Naive B cell (primary cell): ENCODE results near the gene GAST. TPM values are rescaled to one million over a fixed set of nuclear protein-coding genes. Genes with fewer than 3 reads are reported as not detected.

ENCODE experiments used
- ATAC-seq, 2 donors: fragments of 150-1000 bp; cut with Tn5 transposase; 2 replicates each; pipeline ENCODE4 v1.10.0; 2021; ENCODE audit warnings: low read depth in 2 of 2, mild to moderate bottlenecking in 2 of 2, moderate library complexity in 2 of 2
- DNase-seq: peaks from one replicate; pipeline ENCODE4 v3.0.0; 2022
- H3K27ac Mint-ChIP-seq, 6 donors: one replicate each; pipeline ENCODE4 v1.8.0; 2020 to 2022; ENCODE audit warnings: mild to moderate bottlenecking in 6 of 6, mixed read lengths in 6 of 6, moderate library complexity in 5 of 6, inconsistent platforms in 2 of 6
- H3K27me3 Mint-ChIP-seq, 3 donors: one replicate each; pipeline ENCODE4 v1.8.0; 2021 to 2022; ENCODE audit warnings: mixed read lengths in 3 of 3, mild to moderate bottlenecking in 1 of 3
- H3K36me3 Mint-ChIP-seq, 2 donors: one replicate each; pipeline ENCODE4 v1.8.0; 2020 to 2022; ENCODE audit warnings: mixed read lengths in 2 of 2, inconsistent platforms in 1 of 2, mild to moderate bottlenecking in 1 of 2
- H3K4me1 Mint-ChIP-seq, 3 donors: one replicate each; pipeline ENCODE4 v1.8.0; 2020 to 2022; ENCODE audit warnings: mixed read lengths in 3 of 3, inconsistent platforms in 1 of 3, mild to moderate bottlenecking in 1 of 3, moderate library complexity in 1 of 3
- H3K4me3 Mint-ChIP-seq, 8 donors: one replicate each; pipeline ENCODE4 v1.8.0; 2020 to 2022; ENCODE audit warnings: mild to moderate bottlenecking in 8 of 8, mixed read lengths in 8 of 8, moderate library complexity in 8 of 8, inconsistent platforms in 2 of 8
- H3K9me3 Mint-ChIP-seq, 7 donors: one replicate each; pipeline ENCODE4 v1.8.0; 2020 to 2022; ENCODE audit warnings: mixed read lengths in 7 of 7, mild to moderate bottlenecking in 5 of 7, inconsistent platforms in 2 of 7, moderate library complexity in 1 of 7
- polyA plus RNA-seq, 6 donors: library from polyadenylated mRNA; unstranded; fragments of 300-500 nt; fragmentation: Illumina TruSeq; gene quantifications; one replicate each; pipeline ENCODE4 v1.2.3, GENCODE V29; 2021; ENCODE audit warnings: low read depth in 6 of 6

GAST gene
- polyA plus RNA-seq, 6 donors from 2014 or later, result not detected

GRCh38 chr17:41733348-41734138 is 21.4 kb downstream of the GAST start:
- H3K4me3 Mint-ChIP-seq, result peak overlapping the region in 6 of 8 donors; percentile 56 to 85 (median 65)
- peaks cover 14 to 23% (median 16%) of the 10 kb centered on the region in 3 donors for H3K4me1 Mint-ChIP-seq
- ATAC-seq, result no peak
- peaks cover 42 to 81% (median 70%) of the 10 kb centered on the region in 3 donors for H3K27me3 Mint-ChIP-seq
- no peaks in the 10 kb centered on the region for H3K36me3 Mint-ChIP-seq
- H3K9me3 Mint-ChIP-seq, result no peaks in the 10 kb centered on the region
- peak overlapping the region in 1 of 6 donors; percentile 14 for H3K27ac Mint-ChIP-seq
- no peak for DNase-seq

DNA sequence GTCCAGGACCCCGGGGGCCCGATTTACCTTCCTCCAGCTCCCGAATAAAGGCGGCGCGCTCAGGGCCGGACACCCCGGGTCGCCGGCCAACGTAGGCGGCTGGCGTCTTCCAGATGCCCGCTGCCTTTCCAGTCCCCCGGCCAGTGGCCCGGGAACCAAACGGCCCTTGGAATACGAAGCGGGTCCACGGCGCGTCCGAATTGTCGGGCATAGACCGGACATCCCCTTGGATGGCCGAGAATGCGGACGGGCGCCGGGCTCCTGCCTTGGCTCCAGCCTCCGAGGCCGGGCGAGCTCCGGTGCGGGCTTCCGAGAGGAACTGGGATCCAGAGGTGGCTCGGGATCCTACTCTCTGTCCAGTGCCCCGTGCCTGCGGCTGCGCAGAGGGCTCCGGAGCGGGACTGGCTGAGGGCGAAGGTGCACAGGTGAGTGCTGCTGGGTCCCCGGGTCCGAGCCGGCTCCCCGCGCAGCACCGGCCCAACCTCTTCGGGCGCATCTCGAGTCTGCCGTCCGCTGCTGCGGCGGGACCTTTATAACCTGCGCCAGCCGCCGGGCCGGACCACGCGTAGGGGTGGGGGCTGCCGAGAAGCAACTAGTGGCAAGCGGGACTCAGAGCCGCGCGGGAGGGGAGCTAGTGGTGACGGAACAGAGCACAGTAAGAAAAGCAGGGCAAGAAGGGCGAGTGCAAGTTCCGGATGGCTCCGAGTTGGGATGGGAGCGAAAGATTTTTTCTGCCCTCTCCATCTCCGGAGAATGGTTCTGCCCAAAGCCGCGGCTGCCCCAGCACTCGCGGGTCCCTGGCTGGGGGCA is 22.2 kb downstream of the GAST start, which contains the start of gene HAP1:
HAP1 (minus strand) TSS at position 505 of the 810 bp plus-strand sequence; CDS start at position 496, 9 bp downstream.
- ATAC-seq, result peak in 1 of 2 donors; percentile 19
- H3K27ac Mint-ChIP-seq, result peak within 1 kb of the TSS in 2 of 6 donors; percentile 14 to 63
- peak within 1 kb of the TSS; percentile 29 to 91 (median 65) for H3K4me3 Mint-ChIP-seq
- H3K4me1 Mint-ChIP-seq, result peaks cover 14 to 23% (median 16%) of the 10 kb centered on the region in 3 donors
- H3K36me3 Mint-ChIP-seq, result no peaks in the 10 kb centered on the region
- peaks cover 40 to 80% (median 70%) of the 10 kb centered on the region in 3 donors for H3K27me3 Mint-ChIP-seq
- H3K9me3 Mint-ChIP-seq, result no peaks in the 10 kb centered on the region
- DNase-seq, result no peak

- DNase-seq (no peak), ATAC-seq (peak in 1 of 2 donors; percentile 11)
- Mint-ChIP-seq H3K27me3 (peaks cover 40 to 80% (median 68%) of the 10 kb centered on the region in 3 donors), H3K9me3 (no peaks in the 10 kb centered on the region), H3K4me1 (peaks cover 14 to 23% (median 16%) of the 10 kb centered on the region in 3 donors), H3K27ac (peak overlapping the region in 1 of 6 donors; percentile 63), H3K4me3 (peak overlapping the region in 6 of 8 donors; percentile 48 to 91 (median 64)), H3K36me3 (no peaks in the 10 kb centered on the region)
These were observed 22.8 kb downstream of the GAST start for GRCh38 chr17:41734949-41735313.

GRCh38 chr17:41735744-41736143 is 23.6 kb downstream of the GAST start:
- Mint-ChIP-seq H3K27ac (peak overlapping the region in 2 of 6 donors; percentile 5 to 18), H3K9me3 (no peaks in the 10 kb centered on the region), H3K27me3 (peaks cover 37 to 72% (median 63%) of the 10 kb centered on the region in 3 donors), H3K4me1 (peaks cover 14 to 23% (median 16%) of the 10 kb centered on the region in 3 donors), H3K4me3 (peak overlapping the region in 4 of 8 donors; percentile 3 to 42 (median 27)), H3K36me3 (no peaks in the 10 kb centered on the region)
- DNase-seq (no peak), ATAC-seq (no peak)

GRCh38 chr17:41736983-41737679 is 25.0 kb downstream of the GAST start:
- H3K9me3 Mint-ChIP-seq, result no peaks in the 10 kb centered on the region
- no peak for ATAC-seq
- no peak overlapping the region for H3K27ac Mint-ChIP-seq
- H3K4me3 Mint-ChIP-seq, result peak overlapping the region in 1 of 8 donors; percentile 11
- DNase-seq, result no peak
- peaks cover 34 to 59% (median 54%) of the 10 kb centered on the region in 3 donors for H3K27me3 Mint-ChIP-seq
- H3K4me1 Mint-ChIP-seq, result peaks cover 14 to 21% (median 16%) of the 10 kb centered on the region in 3 donors
- H3K36me3 Mint-ChIP-seq, result no peaks in the 10 kb centered on the region

DNA sequence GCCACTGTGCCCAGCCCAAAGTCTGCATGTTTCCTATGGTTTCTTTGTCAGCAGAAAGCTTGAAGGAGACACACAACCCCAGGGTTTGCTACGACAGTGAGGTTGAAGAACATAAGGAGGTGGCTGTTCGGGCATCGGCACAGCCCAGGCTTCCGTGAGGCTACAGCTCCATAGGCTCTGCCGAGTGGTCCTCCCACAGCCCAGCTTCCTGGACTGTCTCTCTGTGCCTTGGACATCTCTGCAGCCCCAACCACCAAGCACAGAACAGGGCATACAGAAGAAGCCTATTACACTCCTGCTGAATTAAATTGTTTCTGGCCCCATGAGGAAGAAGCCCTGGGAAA is 25.5 kb downstream of the GAST start:
- DNase-seq (no peak), ATAC-seq (peak in 1 of 2 donors; percentile 15)
- Mint-ChIP-seq H3K4me3 (no peak overlapping the region), H3K4me1 (peaks cover 14 to 18% (median 16%) of the 10 kb centered on the region in 3 donors), H3K36me3 (no peaks in the 10 kb centered on the region), H3K27me3 (peaks cover 29 to 53% (median 49%) of the 10 kb centered on the region in 3 donors), H3K27ac (no peak overlapping the region), H3K9me3 (no peaks in the 10 kb centered on the region)

- DNase-seq (peak; percentile 73), ATAC-seq (peak; percentile 90)
- Mint-ChIP-seq H3K9me3 (no peaks in the 10 kb centered on the region), H3K27me3 (peaks cover 27 to 49% (median 44%) of the 10 kb centered on the region in 3 donors), H3K36me3 (no peaks in the 10 kb centered on the region), H3K27ac (no peak overlapping the region), H3K4me1 (peaks cover 14 to 18% (median 16%) of the 10 kb centered on the region in 3 donors), H3K4me3 (no peak overlapping the region)
These were observed 26.1 kb downstream of the GAST start for GRCh38 chr17:41738077-41738800.

GRCh38 chr17:41738801-41739112 is 26.6 kb downstream of the GAST start:
- peaks cover 24 to 44% (median 39%) of the 10 kb centered on the region in 3 donors for H3K27me3 Mint-ChIP-seq
- ATAC-seq, result no peak
- no peak overlapping the region for H3K27ac Mint-ChIP-seq
- H3K36me3 Mint-ChIP-seq, result no peaks in the 10 kb centered on the region
- H3K4me1 Mint-ChIP-seq, result peaks cover 9 to 14% (median 13%) of the 10 kb centered on the region in 3 donors
- DNase-seq, result no peak
- H3K9me3 Mint-ChIP-seq, result no peaks in the 10 kb centered on the region
- no peak overlapping the region for H3K4me3 Mint-ChIP-seq

- no peaks in the 10 kb centered on the region for H3K9me3 Mint-ChIP-seq
- no peak for DNase-seq
- no peak overlapping the region for H3K4me3 Mint-ChIP-seq
- peak overlapping the region in 1 of 6 donors; percentile 47 for H3K27ac Mint-ChIP-seq
- peaks cover 4 to 14% (median 8%) of the 10 kb centered on the region in 3 donors for H3K4me1 Mint-ChIP-seq
- peaks cover 24 to 33% (median 31%) of the 10 kb centered on the region in 3 donors for H3K27me3 Mint-ChIP-seq
- H3K36me3 Mint-ChIP-seq, result no peaks in the 10 kb centered on the region
- ATAC-seq, result no peak
These were observed 27.7 kb downstream of the GAST start for GRCh38 chr17:41739661-41740352.

DNA sequence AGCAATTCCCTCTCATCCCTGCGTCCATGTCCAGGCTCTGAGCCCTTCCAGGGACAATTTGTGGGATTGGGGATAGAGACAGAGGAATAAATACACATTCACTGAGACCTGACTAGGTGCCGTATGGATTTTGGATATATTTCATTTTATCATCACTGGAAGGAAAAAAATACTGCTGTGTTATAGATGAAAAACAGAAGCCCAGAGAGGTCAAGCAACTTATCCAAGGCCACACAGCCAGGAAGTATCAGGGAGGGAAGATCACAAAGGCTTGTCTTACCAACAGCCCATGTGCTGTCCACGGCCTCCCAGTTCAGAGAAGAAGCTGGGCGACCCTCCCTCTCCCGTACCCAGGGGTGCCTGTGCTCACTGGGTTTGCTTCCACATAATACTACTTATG is 28.4 kb downstream of the GAST start:
- peaks cover 17 to 26% (median 24%) of the 10 kb centered on the region in 3 donors for H3K27me3 Mint-ChIP-seq
- peaks cover 0 to 10% (median 8%) of the 10 kb centered on the region in 3 donors for H3K4me1 Mint-ChIP-seq
- H3K36me3 Mint-ChIP-seq, result no peaks in the 10 kb centered on the region
- no peak for DNase-seq
- no peaks in the 10 kb centered on the region for H3K9me3 Mint-ChIP-seq
- no peak for ATAC-seq
- no peak overlapping the region for H3K27ac Mint-ChIP-seq
- H3K4me3 Mint-ChIP-seq, result peak overlapping the region in 1 of 8 donors; percentile 38

DNA sequence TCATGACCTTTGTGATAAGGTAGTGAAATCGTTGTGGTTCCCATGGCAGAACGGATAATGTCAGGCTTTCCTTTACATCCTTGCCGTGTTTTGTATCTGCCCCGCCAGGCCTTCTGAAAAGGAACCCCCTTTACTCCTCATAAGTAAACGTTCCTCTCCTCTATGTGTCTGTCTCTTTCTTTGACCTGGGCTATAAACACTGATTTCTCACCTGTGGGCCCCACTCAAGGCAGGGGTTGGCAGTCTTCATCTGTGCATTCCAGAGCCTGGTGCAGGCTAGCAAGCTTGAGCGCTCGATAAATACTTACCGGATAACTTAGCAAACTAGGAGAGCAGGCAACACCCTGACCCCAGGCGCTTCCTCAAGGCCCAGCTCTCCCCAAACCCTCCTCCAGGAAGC is 29.6 kb downstream of the GAST start:
- H3K4me1 Mint-ChIP-seq, result peaks cover 0 to 8% (median 4%) of the 10 kb centered on the region in 3 donors
- H3K27ac Mint-ChIP-seq, result no peak overlapping the region

GRCh38 chr17:41748275-41748674 is 36.1 kb downstream of the GAST start:
- Mint-ChIP-seq H3K27me3 (peaks cover 0 to 6% (median 0%) of the 10 kb centered on the region in 3 donors), H3K36me3 (no peaks in the 10 kb centered on the region), H3K9me3 (no peaks in the 10 kb centered on the region), H3K4me3 (no peak overlapping the region), H3K27ac (peak overlapping the region in 2 of 6 donors; percentile 19 to 45), H3K4me1 (no peaks in the 10 kb centered on the region)
- DNase-seq (no peak), ATAC-seq (no peak)

More for the DNA sequence above, 29.6 kb downstream of the GAST start:
- ATAC-seq, result no peak
- Mint-ChIP-seq H3K27me3 (peaks cover 12 to 20% (median 12%) of the 10 kb centered on the region in 3 donors), H3K9me3 (no peaks in the 10 kb centered on the region), H3K4me3 (no peak overlapping the region), H3K36me3 (no peaks in the 10 kb centered on the region)
- no peak for DNase-seq
